ENCODE measurements around the gene TACR1.

Gene TACR1

DNA sequence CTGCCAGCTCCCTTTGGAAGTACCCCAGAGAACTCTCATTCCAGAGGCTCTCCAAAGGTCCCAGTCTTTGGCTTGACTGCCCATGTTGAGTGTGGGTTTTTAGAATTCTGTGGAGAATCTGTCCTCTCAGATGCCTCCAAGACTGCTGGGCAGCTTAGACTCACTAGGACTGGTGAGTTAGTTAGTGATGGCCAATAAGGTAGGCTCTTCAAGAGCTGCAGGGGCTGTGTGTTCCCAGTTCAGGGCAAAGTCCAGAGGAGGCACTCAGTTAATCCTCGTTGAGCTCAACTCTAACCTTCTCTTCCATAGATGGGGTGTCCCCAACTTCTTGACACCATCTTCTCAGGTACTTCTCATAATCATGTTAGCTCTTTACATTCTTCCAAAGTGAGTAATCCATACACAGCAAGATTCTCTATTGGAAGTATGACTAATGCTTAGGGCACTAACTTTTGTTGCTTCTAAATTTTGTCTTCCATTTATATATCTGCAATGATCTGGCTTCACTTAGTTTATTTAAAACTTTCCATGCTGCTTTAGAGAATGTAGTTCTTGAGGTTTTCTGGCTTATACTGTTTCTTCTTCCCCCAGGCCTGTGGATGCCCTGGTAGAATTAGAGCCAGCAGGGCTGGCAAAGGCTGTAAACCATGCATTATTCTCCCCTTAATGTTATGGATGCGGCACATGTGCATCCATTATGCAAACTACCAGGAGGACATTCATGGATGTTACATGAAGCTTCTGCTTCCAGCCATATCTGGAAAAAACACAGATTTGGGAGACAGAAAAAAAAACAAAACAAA is 151.9 kb downstream of the TACR1 start:
- DNase-seq (ENCODE audit: low read depth) = no peak

- no peak for DNase-seq (ENCODE audit: low read depth)
These were observed 153.7 kb downstream of the TACR1 start for GRCh38 chr2:75045526-75046050.

GRCh38 chr2:75044291-75044690 is 155.0 kb downstream of the TACR1 start:
- DNase-seq (ENCODE audit: low read depth) = no peak

DNA sequence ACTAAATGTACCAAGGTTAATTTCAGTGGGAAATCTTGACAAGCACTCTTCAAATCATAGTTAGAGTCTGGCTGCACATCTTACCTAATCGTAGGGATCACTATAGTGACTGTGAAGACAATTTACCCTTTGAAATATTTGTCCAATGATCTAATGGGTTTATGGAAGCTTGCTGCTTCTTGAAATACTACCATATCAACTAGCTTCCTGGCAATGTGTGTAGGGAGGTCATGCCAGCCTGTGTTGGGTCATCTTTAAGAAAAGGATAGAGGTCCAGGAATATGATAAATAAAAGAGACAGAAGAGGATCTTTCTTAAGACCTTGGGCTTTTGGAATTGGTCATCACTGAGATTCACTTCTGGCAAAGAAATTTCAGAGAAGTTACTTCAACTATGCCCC is 156.5 kb downstream of the TACR1 start:
- DNase-seq (ENCODE audit: low read depth) = no peak

- no peak for DNase-seq (ENCODE audit: low read depth)
These were observed 157.4 kb downstream of the TACR1 start for GRCh38 chr2:75041731-75042600.

GRCh38 chr2:75041226-75041625 is 158.1 kb downstream of the TACR1 start:
- DNase-seq (ENCODE audit: low read depth) = no peak

- DNase-seq (ENCODE audit: low read depth) = no peak
These were observed 163.6 kb downstream of the TACR1 start for GRCh38 chr2:75035444-75036353.

GRCh38 chr2:75033516-75033915 is 165.8 kb downstream of the TACR1 start:
- no peak for DNase-seq (ENCODE audit: low read depth)

DNA sequence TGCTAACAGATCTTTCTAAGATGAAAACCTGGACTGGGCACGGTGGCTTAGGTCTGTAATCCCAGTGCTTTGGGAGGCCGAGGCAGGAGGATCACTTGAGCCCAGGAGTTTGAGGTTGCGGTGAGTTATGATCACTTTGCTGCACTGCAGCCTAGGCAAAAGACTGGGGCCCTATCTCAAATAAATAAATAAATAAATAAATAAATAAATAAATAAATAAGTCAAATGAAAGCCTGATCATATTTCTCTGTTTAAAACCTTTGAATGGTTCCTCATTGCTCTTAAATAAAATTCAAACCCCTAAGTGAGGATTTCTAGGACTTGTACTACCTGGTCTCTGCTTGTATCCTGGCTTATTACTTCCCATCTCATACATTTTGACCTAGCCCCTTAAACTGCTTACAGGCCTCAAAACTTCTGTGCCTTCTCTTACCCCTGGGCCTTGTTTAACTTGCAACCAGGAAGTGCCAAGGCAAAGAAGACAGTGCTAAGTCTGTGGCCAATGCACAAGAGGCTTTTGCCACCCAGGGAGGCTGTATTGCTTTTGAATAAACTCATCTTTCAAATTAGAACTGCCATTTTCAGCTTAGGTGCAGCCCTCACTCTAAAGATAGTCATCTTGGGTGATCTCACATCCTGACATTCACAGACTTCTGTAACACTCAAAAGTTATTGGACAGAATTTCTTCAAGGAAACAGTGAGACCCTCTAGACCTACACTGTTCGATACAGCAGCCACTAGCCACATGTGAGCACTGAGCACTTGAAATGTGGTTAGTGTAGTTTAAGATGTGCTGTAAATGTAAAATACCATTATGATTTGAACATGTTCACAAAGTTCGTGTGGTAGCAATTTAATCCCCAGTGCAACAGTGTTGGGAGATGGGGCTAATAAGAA is 167.2 kb downstream of the TACR1 start:
- no peak for DNase-seq (ENCODE audit: low read depth)

- no peak for DNase-seq (ENCODE audit: low read depth)
These were observed 168.1 kb downstream of the TACR1 start for GRCh38 chr2:75031171-75031570.

DNA sequence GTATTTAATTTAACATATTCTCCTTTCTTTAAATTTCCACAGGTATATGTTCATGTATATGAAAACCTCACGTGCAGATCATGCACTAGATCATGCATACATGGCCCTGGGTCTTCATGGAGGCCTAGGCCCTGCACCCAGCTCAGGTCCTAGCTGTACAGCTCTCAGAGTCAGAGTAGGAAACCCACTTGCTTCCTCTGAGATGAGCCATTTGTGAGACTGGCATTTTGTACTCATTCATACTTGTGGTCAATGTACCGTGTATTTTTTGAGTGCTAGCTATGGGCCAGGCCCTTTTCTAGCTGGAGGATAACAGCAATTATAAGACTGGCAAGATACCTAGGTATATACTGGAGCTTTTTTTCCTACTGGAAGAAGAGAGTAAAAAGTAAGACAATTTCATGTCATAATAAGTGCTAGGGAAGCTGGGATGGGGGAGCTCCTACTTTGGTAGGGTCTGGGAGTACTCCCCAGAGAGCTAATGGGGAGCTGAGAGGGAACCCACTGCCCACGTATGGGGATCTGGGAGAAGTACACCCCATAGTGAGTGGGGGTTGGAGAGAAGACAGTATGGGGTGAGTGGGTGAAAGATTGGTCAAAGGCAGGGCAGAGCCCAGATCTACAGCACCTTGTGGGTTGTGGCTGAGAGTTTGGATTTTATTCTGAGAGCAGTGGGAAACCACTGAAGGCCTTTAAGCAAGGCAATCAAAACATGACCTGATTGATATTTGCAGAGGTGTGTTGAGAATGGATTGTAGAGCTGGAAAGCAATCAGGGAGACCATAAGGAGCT is 168.9 kb downstream of the TACR1 start:
- DNase-seq (ENCODE audit: low read depth) = no peak

- no peak for DNase-seq (ENCODE audit: low read depth)
These were observed 171.4 kb downstream of the TACR1 start for GRCh38 chr2:75027886-75028285.

DNA sequence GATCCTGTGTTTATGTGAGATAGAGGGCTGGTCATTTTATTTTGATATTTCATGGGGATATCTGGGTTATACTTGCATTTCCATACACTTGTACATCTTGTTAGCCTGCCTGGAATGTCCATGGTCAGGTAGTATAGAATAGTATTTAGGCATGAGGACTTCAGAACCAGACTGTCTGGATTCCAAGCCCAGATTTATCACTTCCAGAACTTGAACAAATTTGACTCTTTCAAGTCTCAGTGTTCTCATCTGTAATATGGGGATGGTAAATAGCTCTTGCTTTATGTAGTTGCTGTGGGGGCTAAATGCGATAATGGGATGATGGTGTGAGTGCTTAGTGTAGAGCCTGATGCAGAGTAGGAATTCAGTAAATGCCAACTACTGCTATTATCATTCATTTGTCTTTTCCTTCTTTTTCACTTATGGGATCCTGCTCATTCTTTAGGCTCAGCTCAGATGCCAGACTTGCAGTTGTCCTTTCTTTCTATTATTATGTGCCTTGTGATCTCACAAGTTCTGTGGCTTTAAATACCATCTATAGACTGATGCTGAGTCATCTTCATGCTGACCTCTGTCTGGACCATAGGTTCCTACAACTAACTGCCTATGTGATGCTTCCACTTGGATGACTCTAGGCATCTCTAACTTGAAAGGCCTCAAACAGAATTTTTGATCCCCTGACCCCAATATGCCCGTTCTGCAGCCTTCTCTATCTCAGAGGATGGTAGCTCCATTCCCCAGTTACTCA is 173.5 kb downstream of the TACR1 start:
- no peak for DNase-seq (ENCODE audit: low read depth)

GRCh38 chr2:75025216-75025615 is 174.1 kb downstream of the TACR1 start:
- no peak for DNase-seq (ENCODE audit: low read depth)

DNA sequence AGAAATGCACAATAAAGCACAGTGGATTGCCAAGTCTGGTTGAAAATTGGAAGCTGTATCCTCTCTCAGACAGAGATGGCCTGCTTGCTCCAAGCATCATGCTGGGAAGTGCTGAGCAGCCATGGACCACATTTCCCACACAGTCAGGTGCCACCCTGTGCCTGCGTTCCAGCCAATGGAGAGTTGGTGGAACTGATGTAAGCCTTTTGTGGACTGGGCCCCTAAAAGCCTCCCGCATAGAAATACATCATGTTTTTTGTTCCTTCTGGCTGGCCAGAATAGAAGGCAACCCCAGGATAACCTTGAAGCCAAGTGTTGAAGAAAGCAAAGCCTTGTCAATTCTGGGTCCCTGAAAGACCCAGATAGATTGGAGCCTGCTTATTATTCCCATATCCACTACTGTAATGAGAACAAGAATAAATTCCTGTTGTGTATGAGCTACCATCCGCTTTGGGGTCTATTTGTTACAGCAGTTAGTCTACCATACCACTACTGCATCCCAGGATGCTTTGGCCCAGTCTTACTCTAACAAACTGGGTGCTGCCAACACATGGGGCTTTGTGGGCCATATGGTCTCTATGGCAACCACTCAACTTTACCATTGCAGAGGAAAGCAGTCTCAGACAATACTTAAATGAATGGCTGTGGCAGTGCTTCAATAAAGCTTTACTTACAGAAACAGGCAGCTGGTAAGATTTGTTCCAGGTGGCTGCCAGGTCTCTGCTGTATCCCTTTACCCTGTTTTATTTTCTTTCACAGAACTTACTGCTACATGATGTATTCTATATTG is 175.5 kb downstream of the TACR1 start:
- no peak for DNase-seq (ENCODE audit: low read depth)

GRCh38 chr2:75022516-75022915 is 176.8 kb downstream of the TACR1 start:
- DNase-seq (ENCODE audit: low read depth) = no peak

DNA sequence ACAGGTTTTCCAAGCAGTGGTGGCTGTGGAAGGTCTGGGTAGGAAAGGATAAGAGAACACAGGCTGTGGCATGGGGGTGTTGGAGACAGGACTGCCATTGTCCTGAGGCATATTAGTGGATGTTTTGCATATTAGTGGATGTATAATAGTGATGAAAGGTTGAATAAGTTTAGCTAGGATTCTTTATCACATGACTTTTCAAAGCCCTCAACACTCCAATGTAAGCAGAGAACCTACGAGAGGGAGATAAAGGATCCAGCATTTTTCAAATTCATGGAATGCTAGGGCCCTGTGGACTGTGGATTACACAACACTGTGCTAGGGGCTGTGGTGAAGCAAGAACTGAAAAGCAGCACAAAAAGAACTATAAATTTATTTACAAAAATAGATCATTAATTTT is 177.6 kb downstream of the TACR1 start:
- no peak for DNase-seq (ENCODE audit: low read depth)

GRCh38 chr2:75020476-75020875 is 178.8 kb downstream of the TACR1 start:
- DNase-seq (ENCODE audit: low read depth) = no peak

- DNase-seq (ENCODE audit: low read depth) = no peak
These were observed 179.5 kb downstream of the TACR1 start for GRCh38 chr2:75019790-75020189.
